GM12872 (cell line): Measurements from ENCODE around the gene GARIN6.

Experiments
- TF ChIP-seq, protein P1 (sequence below): IDR thresholded peaks from 3 replicates; pipeline ENCODE4 v1.5.1; 2011; ENCODE audit warnings: low read depth, mild to moderate bottlenecking, low read length, moderate library complexity; ENCODE audit not compliant: insufficient read depth

Gene GARIN6

DNA sequence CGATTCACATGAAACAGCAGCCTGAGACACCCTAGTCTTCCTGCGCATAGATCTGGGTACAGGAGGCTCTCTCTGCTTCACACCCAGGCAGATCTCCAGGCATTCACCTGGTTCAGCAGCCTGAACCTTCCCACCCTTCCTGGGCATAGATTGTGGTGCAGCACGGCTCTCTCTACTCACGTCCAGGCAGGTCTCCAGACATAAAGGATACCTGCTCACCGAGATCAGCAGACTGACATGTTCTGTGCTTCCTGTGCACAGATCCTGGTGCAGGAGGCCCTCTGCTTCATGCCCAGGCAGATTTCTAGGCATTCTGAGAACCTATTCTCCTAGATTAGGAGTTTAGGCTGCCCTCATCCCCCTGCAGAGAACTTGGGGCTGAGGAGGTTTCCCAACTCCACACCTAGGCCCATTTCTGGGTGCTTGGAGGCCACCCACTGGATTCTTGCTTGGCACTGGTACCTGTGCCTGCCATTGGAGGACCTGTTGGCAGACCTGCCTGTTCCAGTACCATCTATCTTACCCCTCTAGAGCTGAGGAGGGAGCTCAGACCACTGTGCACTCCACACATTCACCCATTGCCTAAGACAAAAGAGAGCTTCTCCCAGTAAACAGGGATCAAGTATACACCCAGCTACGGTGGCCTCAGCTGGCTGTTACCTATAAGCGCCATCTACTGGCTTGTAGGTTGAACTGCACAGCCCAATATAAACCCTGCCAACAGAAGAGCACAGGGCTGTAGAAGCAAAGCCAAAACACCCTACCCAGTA lies 28.0 kb upstream of the GARIN6 start:
- TF ChIP-seq, protein P1, sequence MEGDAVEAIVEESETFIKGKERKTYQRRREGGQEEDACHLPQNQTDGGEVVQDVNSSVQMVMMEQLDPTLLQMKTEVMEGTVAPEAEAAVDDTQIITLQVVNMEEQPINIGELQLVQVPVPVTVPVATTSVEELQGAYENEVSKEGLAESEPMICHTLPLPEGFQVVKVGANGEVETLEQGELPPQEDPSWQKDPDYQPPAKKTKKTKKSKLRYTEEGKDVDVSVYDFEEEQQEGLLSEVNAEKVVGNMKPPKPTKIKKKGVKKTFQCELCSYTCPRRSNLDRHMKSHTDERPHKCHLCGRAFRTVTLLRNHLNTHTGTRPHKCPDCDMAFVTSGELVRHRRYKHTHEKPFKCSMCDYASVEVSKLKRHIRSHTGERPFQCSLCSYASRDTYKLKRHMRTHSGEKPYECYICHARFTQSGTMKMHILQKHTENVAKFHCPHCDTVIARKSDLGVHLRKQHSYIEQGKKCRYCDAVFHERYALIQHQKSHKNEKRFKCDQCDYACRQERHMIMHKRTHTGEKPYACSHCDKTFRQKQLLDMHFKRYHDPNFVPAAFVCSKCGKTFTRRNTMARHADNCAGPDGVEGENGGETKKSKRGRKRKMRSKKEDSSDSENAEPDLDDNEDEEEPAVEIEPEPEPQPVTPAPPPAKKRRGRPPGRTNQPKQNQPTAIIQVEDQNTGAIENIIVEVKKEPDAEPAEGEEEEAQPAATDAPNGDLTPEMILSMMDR: peak; percentile 78

DNA sequence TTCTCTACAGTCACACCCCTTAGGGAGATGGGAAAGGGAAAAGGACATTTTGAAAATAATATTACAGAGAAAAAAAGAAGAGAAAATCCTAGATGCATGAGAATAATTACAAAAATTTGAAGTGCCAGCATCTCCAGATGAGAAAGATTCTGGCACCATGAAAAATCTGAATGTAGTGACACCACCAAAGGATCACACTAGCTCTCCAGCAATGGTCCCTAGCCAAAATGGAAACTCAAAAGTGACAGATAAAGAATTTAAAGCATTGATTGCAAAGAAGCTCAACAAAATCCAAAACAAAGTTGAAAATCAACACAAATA lies 27.4 kb upstream of the GARIN6 start:
- TF ChIP-seq, protein P1: no peak

DNA sequence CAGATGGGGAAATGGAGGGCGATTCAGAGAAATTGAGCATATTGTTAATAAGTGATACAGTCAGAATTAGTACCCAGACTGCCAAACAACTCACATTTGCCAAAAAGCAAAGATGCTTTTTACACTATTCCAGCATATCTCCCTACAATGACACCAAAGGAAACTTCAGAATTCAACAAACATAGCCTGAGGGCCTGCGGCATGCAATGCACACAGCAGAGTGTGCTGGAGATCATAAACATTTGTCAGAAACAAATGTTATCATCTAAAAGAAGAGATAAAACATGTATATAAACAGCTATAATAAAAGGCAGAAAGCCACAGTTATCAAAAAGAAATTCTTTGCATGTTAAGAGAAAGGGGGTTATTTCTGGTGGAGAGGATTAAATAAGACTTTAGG lies 20.1 kb upstream of the GARIN6 start:
- TF ChIP-seq, protein P1: no peak

DNA sequence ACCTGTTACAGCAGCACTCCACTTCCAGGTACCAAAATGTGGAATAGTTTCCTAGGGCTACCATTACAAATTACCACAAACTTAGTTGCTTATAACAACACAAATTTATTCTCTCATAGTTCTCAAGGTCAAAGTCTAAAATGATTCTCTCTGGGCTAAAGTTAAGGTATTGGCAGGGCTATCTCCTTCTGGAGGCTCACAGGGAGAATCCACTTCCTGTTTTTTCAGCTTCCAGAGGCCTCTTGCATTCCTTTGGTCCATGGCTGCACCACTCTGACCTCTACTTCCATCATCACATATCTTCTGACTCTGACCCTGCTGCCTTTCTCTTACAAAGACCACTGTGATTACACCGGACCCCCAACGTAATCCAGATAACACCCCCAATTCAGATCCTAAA lies 2.9 kb upstream of the GARIN6 start:
- TF ChIP-seq, protein P1: no peak

DNA sequence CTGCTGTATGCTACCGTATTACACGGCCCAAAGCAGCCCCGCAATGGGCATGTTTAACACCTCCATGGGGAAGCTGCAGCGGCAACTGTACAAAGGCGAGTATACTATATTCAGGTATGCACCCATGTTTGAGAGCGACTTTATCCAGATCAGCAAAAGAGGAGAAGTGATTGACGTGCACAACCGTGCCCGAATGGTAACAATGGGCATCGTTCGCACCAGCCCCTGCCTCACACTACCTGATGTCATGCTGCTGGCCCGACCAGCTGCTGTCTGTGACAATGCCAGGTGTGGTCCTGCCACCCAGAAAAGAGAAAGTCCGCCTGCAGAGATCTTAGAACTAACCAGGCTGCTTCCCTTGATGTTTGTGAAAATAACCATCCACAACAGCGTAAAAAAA lies 630 bp downstream of the GARIN6 start:
- TF ChIP-seq, protein P1: no peak

DNA sequence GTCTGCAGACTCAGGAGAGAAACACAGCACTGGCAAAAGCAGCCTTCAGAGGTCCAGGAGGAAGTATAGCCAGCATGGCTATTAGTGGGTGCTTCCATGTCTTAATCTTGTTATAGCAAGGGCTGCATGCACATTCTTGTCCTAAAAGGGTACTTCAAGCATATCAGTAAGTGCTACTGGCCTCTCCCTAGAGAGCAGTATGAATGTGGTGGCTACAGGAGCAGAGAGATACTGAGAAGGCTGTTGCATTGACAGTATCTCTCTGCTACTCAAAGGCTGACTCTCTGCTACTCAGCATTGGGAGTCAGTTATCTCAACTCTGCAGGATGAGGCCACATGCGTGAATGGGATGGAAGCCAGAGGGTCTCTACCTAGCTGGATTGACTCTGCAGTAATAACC lies 2.0 kb downstream of the GARIN6 start:
- TF ChIP-seq, protein P1: no peak

DNA sequence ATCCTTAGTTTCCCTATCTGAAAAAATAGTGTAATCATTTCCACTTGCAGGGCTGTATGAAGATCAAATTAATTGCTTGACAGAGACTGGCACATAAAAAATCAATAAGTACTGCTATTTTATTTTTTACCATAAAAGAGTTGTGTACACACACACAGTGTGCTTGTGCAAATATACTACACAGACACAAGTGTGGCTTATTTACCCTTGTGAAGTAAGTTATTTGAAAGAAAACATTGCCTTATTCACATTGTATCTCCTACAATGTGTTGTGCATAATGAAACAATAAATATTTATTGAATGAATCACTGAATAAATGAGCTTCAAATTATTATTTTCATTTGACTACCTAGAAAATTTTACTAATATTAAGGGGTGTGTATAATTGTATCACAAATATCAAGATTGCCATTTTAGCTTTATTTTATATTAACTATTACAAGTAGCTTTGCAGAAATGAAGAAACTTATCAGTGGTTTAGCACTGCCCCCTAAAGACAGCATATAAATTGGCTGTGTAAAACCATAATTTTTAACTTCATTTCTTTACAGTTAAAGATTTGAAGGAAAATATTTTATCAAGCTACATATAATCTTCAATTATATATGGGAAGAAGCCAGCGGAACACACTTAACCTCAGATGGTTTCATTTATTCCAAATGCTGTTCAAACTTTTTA lies 11.3 kb downstream of the GARIN6 start:
- TF ChIP-seq, protein P1: peak; percentile 30; the same call in 1 of the 3 replicates
